ENCODE data around the gene CCNF. TPM values are rescaled to one million over a fixed set of nuclear protein-coding genes. Genes with fewer than 3 reads are reported as not detected.

Gene CCNF
- total RNA-seq, 1 experiment from 2014 or later = 35.8 TPM

DNA sequence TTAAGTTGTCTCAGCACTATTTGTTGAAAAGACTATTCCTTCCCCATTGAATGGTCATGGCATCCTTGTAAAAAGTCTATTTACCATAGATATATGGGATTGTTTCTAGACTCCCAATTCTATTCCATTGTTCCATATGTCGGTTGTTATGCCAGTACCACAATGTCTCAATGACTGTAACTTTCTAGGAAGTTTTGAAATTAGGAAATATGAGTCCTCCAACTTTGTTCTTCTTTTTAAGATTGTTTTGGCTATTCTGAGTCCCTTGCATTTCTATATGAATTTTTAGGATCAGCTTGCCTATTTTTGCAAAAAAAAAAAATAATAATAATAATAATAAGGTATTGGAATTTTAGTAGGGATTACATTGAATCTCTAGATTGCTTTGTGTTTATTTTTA, 45.7 kb upstream of the CCNF start:
- in situ Hi-C loops (cut with HindIII; ENCODE audit: low pct_unique_long_range_greater_than_20kb, low sequenced_read_pairs) (no loop called here), intact Hi-C loops (cut with micrococcal nuclease; ENCODE audit: unreplicated experiment) (no loop called here)
- TF ChIP-seq REST (IDR thresholded peaks at IDR 0.05; ENCODE audit: insufficient read depth in 1 of 2, low read depth in 2 of 2, low read length in 1 of 2) (no peak), SIN3A (IDR thresholded peaks at IDR 0.05; ENCODE audit: borderline replicate concordance, insufficient read depth, low read depth, low read length) (no peak)
- no peak for DNase-seq (ENCODE audit: low read depth, low spot score)
- no peak overlapping the region for H3K27ac ChIP-seq (ENCODE audit: low read length)
- no peaks in the 10 kb centered on the region; the same call in 1 of the 2 replicates for H3K9me3 ChIP-seq (ENCODE audit: control insufficient read depth, insufficient read depth, low read depth, low read length)
- CTCF ChIA-PET = interaction anchor here (0.6 kb wide), 1 partner anchor 32 kb away, joined by 5 read pairs; no protein-coding TSS in a partner anchor
- no TSS peak for BruUV-seq (replicated peaks)
- POLR2A ChIA-PET = no interaction called here
- H3K36me3 ChIP-seq (ENCODE audit: control insufficient read depth, insufficient read depth, low read length) = no peaks in the 10 kb centered on the region
- no peak overlapping the region for H3K4me3 ChIP-seq (ENCODE audit: low read depth in 2 of 2, low read length in 2 of 2)
- no peaks in the 10 kb centered on the region for H3K27me3 ChIP-seq (ENCODE audit: control insufficient read depth, insufficient read depth, low read length)
- no peak for ATAC-seq
- H3K4me1 ChIP-seq (ENCODE audit: control insufficient read depth, insufficient read depth, low read length) = peaks cover 5% of the 10 kb centered on the region; the same call in 1 of the 2 replicates

GRCh38 chr16:2384426-2384825, 44.8 kb upstream of the CCNF start:
- no peak for TF ChIP-seq POLR2AphosphoS5 (IDR thresholded peaks at IDR 0.05; ENCODE audit: low read depth, low read length)
- TF ChIP-seq, protein P1, sequence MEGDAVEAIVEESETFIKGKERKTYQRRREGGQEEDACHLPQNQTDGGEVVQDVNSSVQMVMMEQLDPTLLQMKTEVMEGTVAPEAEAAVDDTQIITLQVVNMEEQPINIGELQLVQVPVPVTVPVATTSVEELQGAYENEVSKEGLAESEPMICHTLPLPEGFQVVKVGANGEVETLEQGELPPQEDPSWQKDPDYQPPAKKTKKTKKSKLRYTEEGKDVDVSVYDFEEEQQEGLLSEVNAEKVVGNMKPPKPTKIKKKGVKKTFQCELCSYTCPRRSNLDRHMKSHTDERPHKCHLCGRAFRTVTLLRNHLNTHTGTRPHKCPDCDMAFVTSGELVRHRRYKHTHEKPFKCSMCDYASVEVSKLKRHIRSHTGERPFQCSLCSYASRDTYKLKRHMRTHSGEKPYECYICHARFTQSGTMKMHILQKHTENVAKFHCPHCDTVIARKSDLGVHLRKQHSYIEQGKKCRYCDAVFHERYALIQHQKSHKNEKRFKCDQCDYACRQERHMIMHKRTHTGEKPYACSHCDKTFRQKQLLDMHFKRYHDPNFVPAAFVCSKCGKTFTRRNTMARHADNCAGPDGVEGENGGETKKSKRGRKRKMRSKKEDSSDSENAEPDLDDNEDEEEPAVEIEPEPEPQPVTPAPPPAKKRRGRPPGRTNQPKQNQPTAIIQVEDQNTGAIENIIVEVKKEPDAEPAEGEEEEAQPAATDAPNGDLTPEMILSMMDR (IDR thresholded peaks at IDR 0.05) = no peak
- no peak for TF ChIP-seq REST (IDR thresholded peaks at IDR 0.05; ENCODE audit: insufficient read depth in 1 of 2, low read depth in 2 of 2, low read length in 1 of 2)
- TF ChIP-seq SIN3A (IDR thresholded peaks at IDR 0.05; ENCODE audit: borderline replicate concordance, insufficient read depth, low read depth, low read length) = no peak
- no peak for TF ChIP-seq TCF7L2 (IDR thresholded peaks at IDR 0.05; ENCODE audit: low read depth, low read length)
- Histone ChIP-seq H3K4me1 (ENCODE audit: control insufficient read depth, insufficient read depth, low read length) (peaks cover 6% of the 10 kb centered on the region; the same call in 1 of the 2 replicates), H3K27ac (ENCODE audit: low read length) (no peak overlapping the region), H3K36me3 (ENCODE audit: control insufficient read depth, insufficient read depth, low read length) (no peaks in the 10 kb centered on the region), H3K4me3 (ENCODE audit: low read depth in 2 of 2, low read length in 2 of 2) (no peak overlapping the region), H3K9me3 (ENCODE audit: control insufficient read depth, insufficient read depth, low read depth, low read length) (no peaks in the 10 kb centered on the region; the same call in 1 of the 2 replicates), H3K27me3 (ENCODE audit: control insufficient read depth, insufficient read depth, low read length) (no peaks in the 10 kb centered on the region)
- no peak for ATAC-seq
- no peak for DNase-seq (ENCODE audit: low read depth, low spot score)
- ChIA-PET POLR2A (no interaction called here), CTCF (no interaction called here)
- intact Hi-C loops (cut with micrococcal nuclease; ENCODE audit: unreplicated experiment) (no loop called here), in situ Hi-C loops (cut with HindIII; ENCODE audit: low pct_unique_long_range_greater_than_20kb, low sequenced_read_pairs) (no loop called here)
- BruUV-seq (replicated peaks) = no TSS peak

Measured in Panc1 (cell line).